ENCODE measurements around the gene SLC35B1.

DNA sequence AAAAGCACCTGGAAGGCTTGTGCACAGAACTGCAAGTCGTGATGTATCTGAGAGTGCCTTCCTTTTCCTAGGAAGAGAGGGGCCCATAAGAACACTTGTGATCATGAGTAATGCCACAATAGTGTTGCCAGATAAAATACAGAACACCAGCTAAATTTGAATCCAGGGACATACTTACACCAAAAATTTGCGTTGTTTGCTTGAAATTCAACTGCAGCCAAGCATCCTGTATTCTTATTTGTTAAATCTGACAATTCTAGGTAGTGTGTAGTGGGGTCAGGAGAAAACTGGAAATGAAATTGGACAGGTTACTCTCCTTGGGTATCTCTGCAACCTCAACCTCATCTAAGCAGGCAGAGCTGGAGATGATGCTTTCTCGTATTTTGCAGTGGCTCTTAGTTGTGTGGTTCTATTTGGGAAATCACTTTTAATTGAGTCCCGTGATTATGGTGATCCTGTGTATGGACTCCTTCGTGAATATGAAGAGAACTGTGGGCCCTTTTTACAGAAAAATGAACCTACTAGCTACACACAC lies 12.0 kb downstream of the SLC35B1 start:
- TF ChIP-seq, protein P1, sequence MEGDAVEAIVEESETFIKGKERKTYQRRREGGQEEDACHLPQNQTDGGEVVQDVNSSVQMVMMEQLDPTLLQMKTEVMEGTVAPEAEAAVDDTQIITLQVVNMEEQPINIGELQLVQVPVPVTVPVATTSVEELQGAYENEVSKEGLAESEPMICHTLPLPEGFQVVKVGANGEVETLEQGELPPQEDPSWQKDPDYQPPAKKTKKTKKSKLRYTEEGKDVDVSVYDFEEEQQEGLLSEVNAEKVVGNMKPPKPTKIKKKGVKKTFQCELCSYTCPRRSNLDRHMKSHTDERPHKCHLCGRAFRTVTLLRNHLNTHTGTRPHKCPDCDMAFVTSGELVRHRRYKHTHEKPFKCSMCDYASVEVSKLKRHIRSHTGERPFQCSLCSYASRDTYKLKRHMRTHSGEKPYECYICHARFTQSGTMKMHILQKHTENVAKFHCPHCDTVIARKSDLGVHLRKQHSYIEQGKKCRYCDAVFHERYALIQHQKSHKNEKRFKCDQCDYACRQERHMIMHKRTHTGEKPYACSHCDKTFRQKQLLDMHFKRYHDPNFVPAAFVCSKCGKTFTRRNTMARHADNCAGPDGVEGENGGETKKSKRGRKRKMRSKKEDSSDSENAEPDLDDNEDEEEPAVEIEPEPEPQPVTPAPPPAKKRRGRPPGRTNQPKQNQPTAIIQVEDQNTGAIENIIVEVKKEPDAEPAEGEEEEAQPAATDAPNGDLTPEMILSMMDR (IDR thresholded peaks at IDR 0.05): no peak
- TF ChIP-seq POLR2A (IDR thresholded peaks at IDR 0.05): no peak
